ENCODE results near the gene EIF1B. TPM values are rescaled to one million over a fixed set of nuclear protein-coding genes. Genes with fewer than 3 reads are reported as not detected.

Gene EIF1B
- total RNA-seq, 2 experiments from 2014 or later, result 112 to 120 TPM

DNA sequence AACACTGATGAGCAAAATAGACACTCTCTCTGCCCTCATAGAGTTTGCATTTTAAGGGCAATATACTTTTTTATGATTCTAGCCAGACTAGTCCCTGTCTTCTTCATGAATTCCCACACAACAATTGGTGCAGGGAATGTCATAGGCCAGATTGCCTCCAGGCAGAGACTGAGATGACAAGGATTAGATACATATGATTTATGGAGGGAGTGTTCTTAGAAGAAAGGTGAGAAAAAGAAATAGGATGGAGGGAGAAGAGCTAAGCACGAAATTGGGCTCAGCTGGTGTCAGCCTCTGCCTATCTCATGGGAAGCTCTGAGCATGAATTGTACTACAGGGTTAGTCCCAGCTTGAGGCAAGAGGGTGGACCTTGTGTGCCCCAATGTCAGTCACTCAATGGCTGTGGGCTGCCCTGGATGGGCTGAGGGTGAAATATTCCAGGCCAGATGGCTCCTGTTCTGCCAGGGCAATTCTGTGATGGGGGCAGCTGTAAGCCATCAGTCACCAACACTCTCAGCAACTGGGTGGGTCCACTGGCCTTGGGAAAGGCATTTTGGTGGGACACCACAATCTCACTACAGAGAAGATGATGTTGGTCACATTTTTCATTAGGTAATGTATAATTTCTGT lies 31.1 kb downstream of the EIF1B start:
- Mint-ChIP-seq H3K27ac (no peak overlapping the region), H3K4me1 (ENCODE audit: low read depth) (no peaks in the 10 kb centered on the region), H3K4me3 (no peak overlapping the region), H3K9me3 (no peaks in the 10 kb centered on the region), H3K27me3 (no peaks in the 10 kb centered on the region), H3K36me3 (ENCODE audit: low read depth) (no peaks in the 10 kb centered on the region)
- no peak for DNase-seq
- no peak overlapping the region for H3K27ac ChIP-seq (ENCODE audit: low read depth in 1 of 2, low read length in 2 of 2)
- ChIA-PET CTCF (no interaction called here), POLR2A (no interaction called here)
- H3K4me3 ChIP-seq (ENCODE audit: low read length), result no peak overlapping the region
- H3K9me3 ChIP-seq (ENCODE audit: control insufficient read depth in 1 of 2, insufficient read depth in 1 of 2, low read length in 2 of 2), result no peaks in the 10 kb centered on the region
- ATAC-seq (ENCODE audit: poor library complexity), result no peak
- TF ChIP-seq CTCF (IDR thresholded peaks at IDR 0.05), result no peak
- peaks cover 0 to 2% of the 10 kb centered on the region in 2 experiments for H3K27me3 ChIP-seq (ENCODE audit: control insufficient read depth in 1 of 2, insufficient read depth in 2 of 2, low read length in 2 of 2)
- intact Hi-C loops (cut with DNase I, micrococcal nuclease), result no loop called here
- H3K4me1 ChIP-seq (ENCODE audit: insufficient read depth, low read length), result no peaks in the 10 kb centered on the region
- H3K36me3 ChIP-seq (ENCODE audit: insufficient read depth, low read length), result no peaks in the 10 kb centered on the region

GRCh38 chr3:40341671-40342070 lies 32.2 kb downstream of the EIF1B start:
- ChIA-PET CTCF (interaction anchor here (1.0 kb wide), 1 partner anchor 1534 kb away, joined by 4 read pairs; no protein-coding TSS in a partner anchor), POLR2A (no interaction called here)
- H3K27me3 Mint-ChIP-seq, result no peaks in the 10 kb centered on the region
- H3K27ac ChIP-seq (ENCODE audit: low read depth in 1 of 2, low read length in 2 of 2), result no peak overlapping the region
- ATAC-seq (ENCODE audit: poor library complexity) (no peak), DNase-seq (no peak)
- no peaks in the 10 kb centered on the region for H3K9me3 ChIP-seq (ENCODE audit: control insufficient read depth in 1 of 2, insufficient read depth in 1 of 2, low read length in 2 of 2)
- no peak for TF ChIP-seq CTCF (IDR thresholded peaks at IDR 0.05)
- no peaks in the 10 kb centered on the region for H3K36me3 ChIP-seq (ENCODE audit: insufficient read depth, low read length)
- no peak overlapping the region for H3K4me3 ChIP-seq (ENCODE audit: low read length)
- intact Hi-C loops (cut with DNase I, micrococcal nuclease), result no loop called here
- no peaks in the 10 kb centered on the region for H3K4me1 ChIP-seq (ENCODE audit: insufficient read depth, low read length)
- H3K4me3 Mint-ChIP-seq, result no peak overlapping the region
- peaks cover 0 to 2% of the 10 kb centered on the region in 2 experiments for H3K27me3 ChIP-seq (ENCODE audit: control insufficient read depth in 1 of 2, insufficient read depth in 2 of 2, low read length in 2 of 2)
- no peak overlapping the region for H3K27ac Mint-ChIP-seq
- no peaks in the 10 kb centered on the region for H3K36me3 Mint-ChIP-seq (ENCODE audit: low read depth)
- no peaks in the 10 kb centered on the region for H3K4me1 Mint-ChIP-seq (ENCODE audit: low read depth)
- no peaks in the 10 kb centered on the region for H3K9me3 Mint-ChIP-seq

DNA sequence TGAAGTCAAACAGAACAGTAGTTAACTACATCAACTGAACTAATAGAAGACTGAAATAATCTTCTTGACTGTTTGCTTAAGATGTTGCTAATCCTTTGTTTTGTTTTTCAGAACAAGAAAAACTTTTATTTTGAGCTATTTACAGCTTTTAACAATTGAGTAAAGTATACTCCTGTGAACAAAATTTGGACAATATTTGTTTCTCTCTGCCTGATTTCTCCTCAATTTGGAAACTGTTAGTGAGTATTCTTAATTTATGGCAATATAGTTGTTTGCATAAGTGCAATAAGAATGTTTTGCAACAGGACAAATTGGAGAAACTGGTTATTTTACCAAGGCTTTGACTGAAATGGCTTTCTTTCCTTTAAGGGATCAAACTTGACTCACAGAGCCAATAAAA lies 41.0 kb downstream of the EIF1B start:
- no peaks in the 10 kb centered on the region for H3K36me3 Mint-ChIP-seq (ENCODE audit: low read depth)
- DNase-seq, result no peak
- no peak overlapping the region for H3K4me3 Mint-ChIP-seq
- CTCF ChIA-PET, result no interaction called here
- POLR2A ChIA-PET, result no interaction called here
- Histone ChIP-seq H3K27ac (ENCODE audit: low read depth in 1 of 2, low read length in 2 of 2) (no peak overlapping the region), H3K4me3 (ENCODE audit: low read length) (no peak overlapping the region), H3K4me1 (ENCODE audit: insufficient read depth, low read length) (no peaks in the 10 kb centered on the region), H3K9me3 (ENCODE audit: control insufficient read depth in 1 of 2, insufficient read depth in 1 of 2, low read length in 2 of 2) (peaks cover 0 to 9% of the 10 kb centered on the region in 2 experiments), H3K27me3 (ENCODE audit: control insufficient read depth in 1 of 2, insufficient read depth in 2 of 2, low read length in 2 of 2) (peaks cover 0 to under 1% of the 10 kb centered on the region in 2 experiments), H3K36me3 (ENCODE audit: insufficient read depth, low read length) (no peaks in the 10 kb centered on the region)
- no peak for TF ChIP-seq CTCF (IDR thresholded peaks at IDR 0.05)
- no peak for ATAC-seq (ENCODE audit: poor library complexity)
- H3K4me1 Mint-ChIP-seq (ENCODE audit: low read depth), result no peaks in the 10 kb centered on the region
- peaks cover 1% of the 10 kb centered on the region for H3K9me3 Mint-ChIP-seq
- intact Hi-C loops (cut with DNase I, micrococcal nuclease), result no loop called here
- H3K27me3 Mint-ChIP-seq, result peaks cover 31% of the 10 kb centered on the region
- H3K27ac Mint-ChIP-seq, result no peak overlapping the region
